SK-N-DZ (cell line): ENCODE measurements around the gene POLA1.

Experiments
- DNase-seq: peaks from one replicate; pipeline ENCODE4 v3.0.0-alpha.2; 2015; ENCODE audit warnings: low spot score
- small RNA-seq, 2 experiments: library from RNA; depleted of rRNA; stranded (forward); fragments of <200 nt; gene quantifications; one replicate each; pipeline ENCODE3, GENCODE V24; 2014

POLA1 gene

DNA sequence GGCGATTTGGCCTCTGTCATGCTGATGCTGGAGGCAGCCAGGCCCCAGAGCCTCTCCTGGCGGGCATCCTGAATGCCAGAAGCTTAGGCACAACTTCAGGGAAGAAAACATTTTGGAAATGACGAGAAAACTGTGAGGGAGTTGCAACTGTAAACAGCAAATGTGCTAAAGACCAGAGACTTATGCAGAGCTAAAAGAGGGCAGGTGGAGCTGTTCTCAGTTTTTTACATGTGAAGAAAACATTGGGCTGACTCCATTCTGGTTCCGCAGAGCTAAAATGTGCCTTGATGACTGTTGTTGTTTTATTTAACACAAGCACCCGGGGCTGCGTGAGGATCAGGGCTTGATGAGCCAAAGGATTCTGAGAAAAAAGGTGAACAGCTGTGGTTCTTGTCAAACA, 332.9 kb downstream of the POLA1 start:
- no peak for DNase-seq

GRCh38 chrX:25028726-25029125, 335.0 kb downstream of the POLA1 start:
- no peak for DNase-seq

- no peak for DNase-seq
Measured at GRCh38 chrX:25029288-25029825, 335.6 kb downstream of the POLA1 start.

DNA sequence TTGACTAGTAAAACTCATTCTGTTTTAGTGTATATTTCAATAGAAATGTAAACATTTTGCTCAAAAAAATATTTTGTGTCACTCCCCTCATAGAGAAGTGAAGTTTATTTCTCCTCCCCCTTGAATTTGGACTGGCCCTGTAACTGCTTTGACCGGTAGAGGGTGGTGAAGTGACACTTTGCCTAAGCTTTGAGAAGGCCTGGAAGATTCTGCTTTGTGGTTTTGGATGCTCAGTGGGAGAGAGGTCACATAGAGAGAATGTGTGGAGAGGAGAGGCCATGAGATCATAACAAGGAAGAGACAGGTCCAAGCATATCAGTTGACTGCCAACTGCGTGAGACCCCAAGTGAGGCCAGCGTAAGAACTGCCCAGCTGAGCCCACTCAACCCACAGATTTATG, 341.2 kb downstream of the POLA1 start:
- no peak for DNase-seq

DNA sequence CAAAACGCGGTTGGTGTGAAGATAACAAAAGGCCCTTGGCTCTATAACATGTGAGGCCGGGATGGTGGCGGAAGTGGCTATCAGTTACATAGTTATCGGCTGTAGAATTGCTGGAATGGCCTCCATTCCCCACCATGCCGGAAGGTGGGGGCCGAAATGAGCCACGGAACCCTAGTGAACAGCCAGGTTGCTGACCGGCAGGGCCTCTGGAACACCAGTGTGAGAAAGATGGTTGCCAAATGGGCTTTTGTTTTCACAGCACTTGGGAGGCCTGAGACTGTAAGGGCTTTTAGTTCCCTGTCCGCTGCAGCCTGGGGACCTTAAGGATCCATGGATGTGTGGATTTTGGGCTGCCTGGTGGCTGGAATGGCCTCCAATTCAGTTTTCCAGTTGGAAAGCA, 345.3 kb downstream of the POLA1 start:
- DNase-seq: no peak

- no peak for DNase-seq
Measured at GRCh38 chrX:25043192-25043591, 349.5 kb downstream of the POLA1 start.

Small RNA genes lying within 50 kb of the gene (small RNA-seq; reads per million reads assigned to genes)
- 1.4 to 7.9 reads per million in 2 experiments for gene SCARNA23
